ENCODE data around the gene UNC93B1.
A peak's percentile ranks its signal among the peaks of the same experiment; 100 is the strongest.

UNC93B1 gene

GRCh38 chr11:68044898-68045351 is 41.0 kb upstream of the UNC93B1 start:
- no peaks in the 10 kb centered on the region for H3K9me3 ChIP-seq (ENCODE audit: control insufficient read depth in 1 of 2, low read length in 2 of 2)
- H3K4me1 ChIP-seq (ENCODE audit: control insufficient read depth in 1 of 2, insufficient read depth in 2 of 2, low read length in 2 of 2): peaks cover 0 to 13% of the 10 kb centered on the region in 2 donors
- H3K36me3 ChIP-seq (ENCODE audit: control insufficient read depth in 1 of 2, insufficient read depth in 2 of 2, low read length in 2 of 2): peaks cover 16 to 65% of the 10 kb centered on the region in 2 donors
- H3K27ac ChIP-seq (ENCODE audit: low read length): no peak overlapping the region
- no peaks in the 10 kb centered on the region for H3K27me3 ChIP-seq (ENCODE audit: low read depth, low read length)
- H3K4me3 ChIP-seq (ENCODE audit: low read depth in 1 of 2, low read length in 2 of 2): no peak overlapping the region

GRCh38 chr11:68044145-68044813 is 40.4 kb upstream of the UNC93B1 start:
- no peak overlapping the region for H3K4me3 ChIP-seq (ENCODE audit: low read depth in 1 of 2, low read length in 2 of 2)
- H3K27me3 ChIP-seq (ENCODE audit: low read depth, low read length): no peaks in the 10 kb centered on the region
- H3K4me1 ChIP-seq (ENCODE audit: control insufficient read depth in 1 of 2, insufficient read depth in 2 of 2, low read length in 2 of 2): peaks cover 0 to 20% of the 10 kb centered on the region in 2 donors
- H3K36me3 ChIP-seq (ENCODE audit: control insufficient read depth in 1 of 2, insufficient read depth in 2 of 2, low read length in 2 of 2): peaks cover 16 to 58% of the 10 kb centered on the region in 2 donors
- no peaks in the 10 kb centered on the region for H3K9me3 ChIP-seq (ENCODE audit: control insufficient read depth in 1 of 2, low read length in 2 of 2)
- no peak overlapping the region for H3K27ac ChIP-seq (ENCODE audit: low read length)

- Histone ChIP-seq H3K27ac (ENCODE audit: low read length) (no peak overlapping the region), H3K9me3 (ENCODE audit: control insufficient read depth in 1 of 2, low read length in 2 of 2) (no peaks in the 10 kb centered on the region), H3K36me3 (ENCODE audit: control insufficient read depth in 1 of 2, insufficient read depth in 2 of 2, low read length in 2 of 2) (peaks cover 16 to 51% of the 10 kb centered on the region in 2 donors), H3K27me3 (ENCODE audit: low read depth, low read length) (no peaks in the 10 kb centered on the region), H3K4me3 (ENCODE audit: low read depth in 1 of 2, low read length in 2 of 2) (no peak overlapping the region), H3K4me1 (ENCODE audit: control insufficient read depth in 1 of 2, insufficient read depth in 2 of 2, low read length in 2 of 2) (peaks cover 0 to 23% of the 10 kb centered on the region in 2 donors)
Observed at GRCh38 chr11:68043349-68044144, 39.6 kb upstream of the UNC93B1 start.

GRCh38 chr11:68043029-68043348 is 39.1 kb upstream of the UNC93B1 start:
- no peaks in the 10 kb centered on the region for H3K27me3 ChIP-seq (ENCODE audit: low read depth, low read length)
- H3K36me3 ChIP-seq (ENCODE audit: control insufficient read depth in 1 of 2, insufficient read depth in 2 of 2, low read length in 2 of 2): peaks cover 14 to 48% of the 10 kb centered on the region in 2 donors
- no peaks in the 10 kb centered on the region for H3K9me3 ChIP-seq (ENCODE audit: control insufficient read depth in 1 of 2, low read length in 2 of 2)
- H3K27ac ChIP-seq (ENCODE audit: low read length): no peak overlapping the region
- H3K4me1 ChIP-seq (ENCODE audit: control insufficient read depth in 1 of 2, insufficient read depth in 2 of 2, low read length in 2 of 2): peaks cover 5 to 28% of the 10 kb centered on the region in 2 donors
- no peak overlapping the region for H3K4me3 ChIP-seq (ENCODE audit: low read depth in 1 of 2, low read length in 2 of 2)

- no peak overlapping the region for H3K4me3 ChIP-seq (ENCODE audit: low read depth in 1 of 2, low read length in 2 of 2)
- H3K27ac ChIP-seq (ENCODE audit: low read length): no peak overlapping the region
- H3K36me3 ChIP-seq (ENCODE audit: control insufficient read depth in 1 of 2, insufficient read depth in 2 of 2, low read length in 2 of 2): peaks cover 11 to 43% of the 10 kb centered on the region in 2 donors
- no peaks in the 10 kb centered on the region for H3K9me3 ChIP-seq (ENCODE audit: control insufficient read depth in 1 of 2, low read length in 2 of 2)
- no peaks in the 10 kb centered on the region for H3K27me3 ChIP-seq (ENCODE audit: low read depth, low read length)
- H3K4me1 ChIP-seq (ENCODE audit: control insufficient read depth in 1 of 2, insufficient read depth in 2 of 2, low read length in 2 of 2): peaks cover 7 to 34% of the 10 kb centered on the region in 2 donors
Observed at GRCh38 chr11:68042219-68043028, 38.5 kb upstream of the UNC93B1 start.

GRCh38 chr11:68041617-68042218 is 37.8 kb upstream of the UNC93B1 start:
- Histone ChIP-seq H3K27ac (ENCODE audit: low read length) (no peak overlapping the region), H3K27me3 (ENCODE audit: low read depth, low read length) (no peaks in the 10 kb centered on the region), H3K4me1 (ENCODE audit: control insufficient read depth in 1 of 2, insufficient read depth in 2 of 2, low read length in 2 of 2) (peaks cover 7 to 38% of the 10 kb centered on the region in 2 donors), H3K9me3 (ENCODE audit: control insufficient read depth in 1 of 2, low read length in 2 of 2) (no peaks in the 10 kb centered on the region), H3K4me3 (ENCODE audit: low read depth in 1 of 2, low read length in 2 of 2) (no peak overlapping the region), H3K36me3 (ENCODE audit: control insufficient read depth in 1 of 2, insufficient read depth in 2 of 2, low read length in 2 of 2) (peaks cover 11 to 39% of the 10 kb centered on the region in 2 donors)

- Histone ChIP-seq H3K27ac (ENCODE audit: low read length) (peak overlapping the region; percentile 92), H3K36me3 (ENCODE audit: control insufficient read depth in 1 of 2, insufficient read depth in 2 of 2, low read length in 2 of 2) (peaks cover 11 to 39% of the 10 kb centered on the region in 2 donors), H3K4me3 (ENCODE audit: low read depth in 1 of 2, low read length in 2 of 2) (peak overlapping the region; percentile 87 to 88), H3K27me3 (ENCODE audit: low read depth, low read length) (no peaks in the 10 kb centered on the region), H3K9me3 (ENCODE audit: control insufficient read depth in 1 of 2, low read length in 2 of 2) (no peaks in the 10 kb centered on the region), H3K4me1 (ENCODE audit: control insufficient read depth in 1 of 2, insufficient read depth in 2 of 2, low read length in 2 of 2) (peaks cover 7 to 44% of the 10 kb centered on the region in 2 donors)
Observed at GRCh38 chr11:68040957-68041591, 37.2 kb upstream of the UNC93B1 start.

GRCh38 chr11:68040101-68040956 is 36.4 kb upstream of the UNC93B1 start:
- H3K4me3 ChIP-seq (ENCODE audit: low read depth in 1 of 2, low read length in 2 of 2): peak overlapping the region; percentile 87 to 88
- peaks cover 11 to 37% of the 10 kb centered on the region in 2 donors for H3K36me3 ChIP-seq (ENCODE audit: control insufficient read depth in 1 of 2, insufficient read depth in 2 of 2, low read length in 2 of 2)
- H3K4me1 ChIP-seq (ENCODE audit: control insufficient read depth in 1 of 2, insufficient read depth in 2 of 2, low read length in 2 of 2): peaks cover 7 to 47% of the 10 kb centered on the region in 2 donors

GRCh38 chr11:68039526-68040086 is 35.7 kb upstream of the UNC93B1 start:
- peaks cover 7 to 48% of the 10 kb centered on the region in 2 donors for H3K4me1 ChIP-seq (ENCODE audit: control insufficient read depth in 1 of 2, insufficient read depth in 2 of 2, low read length in 2 of 2)
- H3K27me3 ChIP-seq (ENCODE audit: low read depth, low read length): no peaks in the 10 kb centered on the region
- H3K9me3 ChIP-seq (ENCODE audit: control insufficient read depth in 1 of 2, low read length in 2 of 2): no peaks in the 10 kb centered on the region
- peak overlapping the region; percentile 92 for H3K27ac ChIP-seq (ENCODE audit: low read length)
- peaks cover 4 to 29% of the 10 kb centered on the region in 2 donors for H3K36me3 ChIP-seq (ENCODE audit: control insufficient read depth in 1 of 2, insufficient read depth in 2 of 2, low read length in 2 of 2)
- peak overlapping the region; percentile 87 to 88 for H3K4me3 ChIP-seq (ENCODE audit: low read depth in 1 of 2, low read length in 2 of 2)

More at GRCh38 chr11:68040101-68040956, 36.4 kb upstream of the UNC93B1 start:
- no peaks in the 10 kb centered on the region for H3K9me3 ChIP-seq (ENCODE audit: control insufficient read depth in 1 of 2, low read length in 2 of 2)
- H3K27ac ChIP-seq (ENCODE audit: low read length): peak overlapping the region; percentile 92
- H3K27me3 ChIP-seq (ENCODE audit: low read depth, low read length): no peaks in the 10 kb centered on the region

All from muscle layer of duodenum (tissue), 2 donors.